GM19043 (cell line): Measurements from ENCODE around the gene WNK1.
A peak's percentile ranks its signal among the peaks of the same experiment; 100 is the strongest.

Experiments used
- ATAC-seq: cut with Tn5 transposase; IDR thresholded peaks from one replicate; pipeline ENCODE4 v1.9.1; 2021; ENCODE audit warnings: low read depth; ENCODE audit not compliant: unreplicated experiment

WNK1 gene

GRCh38 chr12:938810-939209, 186.4 kb downstream of the WNK1 start:
- ATAC-seq = no peak

- ATAC-seq = no peak
Observed at GRCh38 chr12:943051-943450, 190.7 kb downstream of the WNK1 start.

- ATAC-seq = no peak
Observed at GRCh38 chr12:944211-944610, 191.8 kb downstream of the WNK1 start.

- ATAC-seq = no peak
Observed at GRCh38 chr12:946212-946611, 193.8 kb downstream of the WNK1 start.

- ATAC-seq = no peak
Observed at GRCh38 chr12:946631-947030, 194.3 kb downstream of the WNK1 start.

- no peak for ATAC-seq
Observed at GRCh38 chr12:948238-948637, 195.9 kb downstream of the WNK1 start.

GRCh38 chr12:949453-950191, 197.2 kb downstream of the WNK1 start, which contains the start of gene RAD52:
RAD52 (minus strand) TSS chr12:949694; CDS start chr12:933058, 16,636 bp downstream.
- peak; percentile 72 for ATAC-seq

- ATAC-seq = no peak
Observed at GRCh38 chr12:951176-951575, 198.8 kb downstream of the WNK1 start.

- no peak for ATAC-seq
Observed at GRCh38 chr12:953776-954175, 201.4 kb downstream of the WNK1 start.

- ATAC-seq = no peak
Observed at GRCh38 chr12:954741-955140, 202.4 kb downstream of the WNK1 start.

GRCh38 chr12:955939-956338, 203.6 kb downstream of the WNK1 start:
- no peak for ATAC-seq

- no peak for ATAC-seq
Observed at GRCh38 chr12:958588-959123, 206.3 kb downstream of the WNK1 start.
